Measurements from ENCODE around the gene SLC26A11. TPM values are rescaled to one million over a fixed set of nuclear protein-coding genes. Genes with fewer than 3 reads are reported as not detected.

The SLC26A11 gene
- polyA plus RNA-seq, 2 of the 4 experiments (the other 2 are of a cell fraction), result 8.3 to 13.7 TPM

DNA sequence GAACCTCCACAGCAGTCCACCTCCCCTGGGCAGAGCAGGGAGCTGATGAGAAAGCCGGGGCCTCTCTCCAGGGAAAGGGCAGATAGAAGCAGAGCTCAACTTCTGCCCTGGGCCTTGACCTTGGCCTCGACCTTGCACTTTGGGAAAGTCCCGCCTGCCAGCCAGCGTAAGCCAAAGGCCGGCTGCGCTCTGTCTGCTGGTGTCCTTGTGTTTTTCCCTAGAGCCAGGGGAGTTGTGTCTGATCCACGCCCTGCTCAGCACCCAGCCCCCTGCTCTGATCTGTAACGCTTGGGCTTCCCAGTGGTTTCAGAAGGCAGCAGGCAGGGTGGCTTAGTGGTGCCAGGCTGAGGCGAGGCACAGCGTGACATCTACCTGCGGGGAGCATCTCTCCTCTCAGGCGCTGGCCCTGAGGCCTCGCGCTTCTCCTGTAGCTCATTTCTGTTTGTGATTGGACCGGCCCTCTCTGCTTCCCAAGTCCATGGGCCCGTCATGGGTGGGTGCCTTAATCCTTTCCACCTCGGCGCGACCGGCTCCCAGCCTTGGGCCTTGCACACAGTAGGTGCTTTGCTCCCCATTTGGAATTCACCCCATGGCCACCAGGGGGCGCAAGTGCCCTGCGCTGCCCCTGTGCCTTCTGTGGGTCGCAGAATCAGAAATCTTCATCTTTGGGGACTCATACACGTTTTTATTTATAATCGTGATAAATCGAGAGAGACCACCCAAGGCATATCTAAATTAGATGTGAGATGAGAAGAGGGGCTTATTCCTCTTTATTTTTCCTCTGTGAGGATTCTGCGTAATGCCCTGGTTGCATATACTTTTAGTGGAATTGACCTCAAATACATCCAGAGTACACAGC, 24.3 kb upstream of the SLC26A11 start:
- ATAC-seq, result peak in 1 of 2 experiments; percentile 14; a peak in 1 of 6 replicates
- ChIA-PET CTCF (interaction anchor here (0.6 to 3.8 kb wide), 46 partner anchors 8 to 742 kb away, joined by 3 to 60 read pairs (median 4); no protein-coding TSS in a partner anchor), POLR2A (no interaction called here)
- WGBS (ENCODE audit: missing lambda C conversion rate), result 69% methylated on average over 27 of the region's 27 CpGs
- DNase-seq (ENCODE audit: low read depth in 1 of 2, low spot score in 1 of 2), result no peak
- TF ChIP-seq, protein P1, sequence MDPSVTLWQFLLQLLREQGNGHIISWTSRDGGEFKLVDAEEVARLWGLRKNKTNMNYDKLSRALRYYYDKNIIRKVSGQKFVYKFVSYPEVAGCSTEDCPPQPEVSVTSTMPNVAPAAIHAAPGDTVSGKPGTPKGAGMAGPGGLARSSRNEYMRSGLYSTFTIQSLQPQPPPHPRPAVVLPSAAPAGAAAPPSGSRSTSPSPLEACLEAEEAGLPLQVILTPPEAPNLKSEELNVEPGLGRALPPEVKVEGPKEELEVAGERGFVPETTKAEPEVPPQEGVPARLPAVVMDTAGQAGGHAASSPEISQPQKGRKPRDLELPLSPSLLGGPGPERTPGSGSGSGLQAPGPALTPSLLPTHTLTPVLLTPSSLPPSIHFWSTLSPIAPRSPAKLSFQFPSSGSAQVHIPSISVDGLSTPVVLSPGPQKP (IDR thresholded peaks at IDR 0.05; ENCODE audit: low read depth, low read length), result no peak
- peak; percentile 81 to 88 for TF ChIP-seq RAD21 (conservative IDR thresholded peaks at IDR 0.05 in 1 of 2, IDR thresholded peaks at IDR 0.05 in 1 of 2)
- no peak for TF ChIP-seq CEBPB (IDR thresholded peaks at IDR 0.05)
- TF ChIP-seq SMC3 (IDR thresholded peaks at IDR 0.05), result peak; percentile 72
- TF ChIP-seq, protein P2, sequence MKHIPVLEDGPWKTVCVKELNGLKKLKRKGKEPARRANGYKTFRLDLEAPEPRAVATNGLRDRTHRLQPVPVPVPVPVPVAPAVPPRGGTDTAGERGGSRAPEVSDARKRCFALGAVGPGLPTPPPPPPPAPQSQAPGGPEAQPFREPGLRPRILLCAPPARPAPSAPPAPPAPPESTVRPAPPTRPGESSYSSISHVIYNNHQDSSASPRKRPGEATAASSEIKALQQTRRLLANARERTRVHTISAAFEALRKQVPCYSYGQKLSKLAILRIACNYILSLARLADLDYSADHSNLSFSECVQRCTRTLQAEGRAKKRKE (CRISPR knock-in tag; IDR thresholded peaks at IDR 0.05; ENCODE audit: low read depth), result no peak
- TF ChIP-seq ESRRA (IDR thresholded peaks at IDR 0.05; ENCODE audit: borderline replicate concordance, low read length), result no peak
- no peak for TF ChIP-seq FOSB (CRISPR knock-in tag; IDR thresholded peaks at IDR 0.05)
- TF ChIP-seq, protein P3, sequence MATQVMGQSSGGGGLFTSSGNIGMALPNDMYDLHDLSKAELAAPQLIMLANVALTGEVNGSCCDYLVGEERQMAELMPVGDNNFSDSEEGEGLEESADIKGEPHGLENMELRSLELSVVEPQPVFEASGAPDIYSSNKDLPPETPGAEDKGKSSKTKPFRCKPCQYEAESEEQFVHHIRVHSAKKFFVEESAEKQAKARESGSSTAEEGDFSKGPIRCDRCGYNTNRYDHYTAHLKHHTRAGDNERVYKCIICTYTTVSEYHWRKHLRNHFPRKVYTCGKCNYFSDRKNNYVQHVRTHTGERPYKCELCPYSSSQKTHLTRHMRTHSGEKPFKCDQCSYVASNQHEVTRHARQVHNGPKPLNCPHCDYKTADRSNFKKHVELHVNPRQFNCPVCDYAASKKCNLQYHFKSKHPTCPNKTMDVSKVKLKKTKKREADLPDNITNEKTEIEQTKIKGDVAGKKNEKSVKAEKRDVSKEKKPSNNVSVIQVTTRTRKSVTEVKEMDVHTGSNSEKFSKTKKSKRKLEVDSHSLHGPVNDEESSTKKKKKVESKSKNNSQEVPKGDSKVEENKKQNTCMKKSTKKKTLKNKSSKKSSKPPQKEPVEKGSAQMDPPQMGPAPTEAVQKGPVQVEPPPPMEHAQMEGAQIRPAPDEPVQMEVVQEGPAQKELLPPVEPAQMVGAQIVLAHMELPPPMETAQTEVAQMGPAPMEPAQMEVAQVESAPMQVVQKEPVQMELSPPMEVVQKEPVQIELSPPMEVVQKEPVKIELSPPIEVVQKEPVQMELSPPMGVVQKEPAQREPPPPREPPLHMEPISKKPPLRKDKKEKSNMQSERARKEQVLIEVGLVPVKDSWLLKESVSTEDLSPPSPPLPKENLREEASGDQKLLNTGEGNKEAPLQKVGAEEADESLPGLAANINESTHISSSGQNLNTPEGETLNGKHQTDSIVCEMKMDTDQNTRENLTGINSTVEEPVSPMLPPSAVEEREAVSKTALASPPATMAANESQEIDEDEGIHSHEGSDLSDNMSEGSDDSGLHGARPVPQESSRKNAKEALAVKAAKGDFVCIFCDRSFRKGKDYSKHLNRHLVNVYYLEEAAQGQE (IDR thresholded peaks at IDR 0.05), result no peak
- TF ChIP-seq KDM1A (IDR thresholded peaks at IDR 0.05; ENCODE audit: low read depth), result no peak
- peak; percentile 83 for TF ChIP-seq CTCF (IDR thresholded peaks at IDR 0.05)
- no peak for TF ChIP-seq HOXB5 (CRISPR knock-in tag; IDR thresholded peaks at IDR 0.05)
- TF ChIP-seq CHD2 (IDR thresholded peaks at IDR 0.05; ENCODE audit: low read length, partially characterized antibody), result no peak
- TF ChIP-seq PHF8 (IDR thresholded peaks at IDR 0.05; ENCODE audit: borderline replicate concordance, low read depth), result no peak
- FAIRE-seq, result no peak
- H3K4me3 ChIP-seq, result no peak overlapping the region
- H3K9me3 ChIP-seq, result peaks cover 6% of the 10 kb centered on the region; the same call in 1 of the 3 replicates
- no peak overlapping the region for H3K27ac ChIP-seq
- H3K4me2 ChIP-seq, result no peak overlapping the region
- H3K4me1 ChIP-seq, result no peaks in the 10 kb centered on the region

GRCh38 chr17:80196652-80197051, 23.6 kb upstream of the SLC26A11 start:
- Histone ChIP-seq H3K27ac (no peak overlapping the region), H3K4me3 (no peak overlapping the region), H3K9me3 (peaks cover 6% of the 10 kb centered on the region; the same call in 1 of the 3 replicates), H3K4me2 (no peak overlapping the region), H3K4me1 (no peaks in the 10 kb centered on the region)
- CTCF ChIA-PET, result interaction anchor here (0.6 to 3.8 kb wide), 27 partner anchors 10 to 188 kb away, joined by 3 to 60 read pairs (median 5); partner anchors contain the start of gene GAA
- no peak for FAIRE-seq
- TF ChIP-seq TP53 (CRISPR knock-in tag; IDR thresholded peaks at IDR 0.05), result no peak
- TF ChIP-seq FOSB (CRISPR knock-in tag; IDR thresholded peaks at IDR 0.05), result no peak
- TF ChIP-seq, protein P4, sequence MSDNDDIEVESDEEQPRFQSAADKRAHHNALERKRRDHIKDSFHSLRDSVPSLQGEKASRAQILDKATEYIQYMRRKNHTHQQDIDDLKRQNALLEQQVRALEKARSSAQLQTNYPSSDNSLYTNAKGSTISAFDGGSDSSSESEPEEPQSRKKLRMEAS (IDR thresholded peaks at IDR 0.05), result no peak
- no peak for TF ChIP-seq ZSCAN20 (CRISPR knock-in tag; IDR thresholded peaks at IDR 0.05)
- WGBS (ENCODE audit: missing lambda C conversion rate), result 93% methylated on average over 7 of the region's 7 CpGs
- no peak for DNase-seq (ENCODE audit: low read depth in 1 of 2, low spot score in 1 of 2)
- POLR2A ChIA-PET, result interaction anchor here (0.6 kb wide), 1 partner anchor 28 kb away, joined by 4 read pairs; no protein-coding TSS in a partner anchor
- no peak for ATAC-seq

Data from A549 (cell line).